Breast epithelium (tissue), 3 donors: ENCODE results near the gene SEC61A2.

ENCODE experiments used
- POLR2A ChIP-seq: fragments of 450-650 bp; IDR thresholded peaks from one replicate; pipeline ENCODE4 v1.6.1; 2016; ENCODE audit warnings: antibody characterized with exemption, mild to moderate bottlenecking, moderate library complexity
- POLR2AphosphoS5 ChIP-seq, 3 donors: sonication (generic); formaldehyde crosslinking; IDR thresholded peaks; one replicate each; pipeline ENCODE4 v1.6.1; 2017; ENCODE audit warnings: antibody characterized with exemption in 3 of 3
- TF ChIP-seq, protein P1 (sequence below), 3 donors: fragments of 450-650 bp; IDR thresholded peaks; one replicate each; pipeline ENCODE4 v1.5.1; 2016 to 2017; ENCODE audit warnings: antibody characterized with exemption in 3 of 3, mild to moderate bottlenecking in 3 of 3, moderate library complexity in 3 of 3

DNA sequence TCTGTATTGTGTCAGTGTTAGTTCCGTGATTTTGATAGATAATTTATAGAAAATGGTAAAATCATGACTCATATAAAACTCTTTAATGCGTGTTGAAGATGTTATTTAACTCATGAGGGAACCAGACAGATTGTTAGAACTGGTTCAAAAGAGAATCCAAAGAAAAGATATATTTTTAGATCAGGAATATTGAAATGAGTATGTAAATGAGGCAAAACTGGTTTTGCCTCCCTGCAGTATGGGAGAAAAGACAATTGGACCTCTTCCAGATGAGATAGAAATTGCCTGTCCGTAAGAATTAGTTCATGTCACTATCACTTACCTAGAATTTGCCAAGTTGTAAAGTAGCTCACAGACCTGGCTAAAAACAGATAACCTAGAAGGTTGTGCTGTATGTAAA is 84.1 kb downstream of the SEC61A2 start:
- TF ChIP-seq, protein P1, sequence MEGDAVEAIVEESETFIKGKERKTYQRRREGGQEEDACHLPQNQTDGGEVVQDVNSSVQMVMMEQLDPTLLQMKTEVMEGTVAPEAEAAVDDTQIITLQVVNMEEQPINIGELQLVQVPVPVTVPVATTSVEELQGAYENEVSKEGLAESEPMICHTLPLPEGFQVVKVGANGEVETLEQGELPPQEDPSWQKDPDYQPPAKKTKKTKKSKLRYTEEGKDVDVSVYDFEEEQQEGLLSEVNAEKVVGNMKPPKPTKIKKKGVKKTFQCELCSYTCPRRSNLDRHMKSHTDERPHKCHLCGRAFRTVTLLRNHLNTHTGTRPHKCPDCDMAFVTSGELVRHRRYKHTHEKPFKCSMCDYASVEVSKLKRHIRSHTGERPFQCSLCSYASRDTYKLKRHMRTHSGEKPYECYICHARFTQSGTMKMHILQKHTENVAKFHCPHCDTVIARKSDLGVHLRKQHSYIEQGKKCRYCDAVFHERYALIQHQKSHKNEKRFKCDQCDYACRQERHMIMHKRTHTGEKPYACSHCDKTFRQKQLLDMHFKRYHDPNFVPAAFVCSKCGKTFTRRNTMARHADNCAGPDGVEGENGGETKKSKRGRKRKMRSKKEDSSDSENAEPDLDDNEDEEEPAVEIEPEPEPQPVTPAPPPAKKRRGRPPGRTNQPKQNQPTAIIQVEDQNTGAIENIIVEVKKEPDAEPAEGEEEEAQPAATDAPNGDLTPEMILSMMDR (IDR thresholded peaks at IDR 0.05): no peak
- TF ChIP-seq POLR2AphosphoS5 (IDR thresholded peaks at IDR 0.05) (no peak), POLR2A (no peak)
